ENCODE data around the gene NEK1.

NEK1 gene

GRCh38 chr4:169611991-169612870 lies at the start of gene NEK1:
Gene NEK1 (minus strand): TSS chr4:169612583. CDS start chr4:169602630, 9,953 bp downstream.
- DNase-seq (ENCODE audit: low read depth, low spot score): peak; percentile 67

DNA sequence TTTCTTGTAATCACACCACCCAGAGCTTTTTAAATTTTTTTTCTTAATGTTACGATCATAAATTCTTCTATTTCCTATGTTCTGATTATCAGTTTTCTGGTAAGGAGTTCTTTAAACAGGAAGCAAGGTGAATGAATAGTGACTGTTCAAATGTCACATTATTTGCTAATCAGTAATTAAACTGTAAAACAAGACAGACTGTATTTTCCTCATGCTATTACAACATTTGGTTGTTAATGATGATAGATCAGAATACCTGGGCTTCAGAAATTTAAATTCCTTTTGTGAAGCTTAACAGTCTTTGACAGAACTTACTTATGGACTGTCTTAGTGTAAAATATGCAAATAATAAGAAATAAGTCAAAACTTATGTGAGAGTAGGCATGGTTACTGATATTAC lies 49.4 kb upstream of the NEK1 start:
- DNase-seq (ENCODE audit: low read depth, low spot score): no peak

DNA sequence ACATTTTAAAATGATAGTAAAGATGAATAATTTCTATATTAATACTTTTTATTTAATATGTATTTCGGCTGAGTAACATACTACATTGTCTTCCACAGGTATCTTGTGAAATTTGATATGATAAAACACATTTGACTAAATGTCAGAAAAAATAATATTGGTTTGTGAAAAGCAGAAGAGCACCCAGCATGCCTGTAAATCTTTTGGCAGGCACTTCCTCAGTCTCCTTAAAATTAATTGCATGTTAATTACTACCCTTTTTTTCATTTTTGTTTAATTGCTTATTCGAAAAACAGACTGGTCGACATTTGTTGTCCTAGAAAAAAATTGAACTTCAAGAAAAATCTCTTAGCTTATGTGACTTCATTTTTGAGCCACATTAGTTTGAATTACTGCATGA lies 48.5 kb upstream of the NEK1 start:
- DNase-seq (ENCODE audit: low read depth, low spot score): no peak

DNA sequence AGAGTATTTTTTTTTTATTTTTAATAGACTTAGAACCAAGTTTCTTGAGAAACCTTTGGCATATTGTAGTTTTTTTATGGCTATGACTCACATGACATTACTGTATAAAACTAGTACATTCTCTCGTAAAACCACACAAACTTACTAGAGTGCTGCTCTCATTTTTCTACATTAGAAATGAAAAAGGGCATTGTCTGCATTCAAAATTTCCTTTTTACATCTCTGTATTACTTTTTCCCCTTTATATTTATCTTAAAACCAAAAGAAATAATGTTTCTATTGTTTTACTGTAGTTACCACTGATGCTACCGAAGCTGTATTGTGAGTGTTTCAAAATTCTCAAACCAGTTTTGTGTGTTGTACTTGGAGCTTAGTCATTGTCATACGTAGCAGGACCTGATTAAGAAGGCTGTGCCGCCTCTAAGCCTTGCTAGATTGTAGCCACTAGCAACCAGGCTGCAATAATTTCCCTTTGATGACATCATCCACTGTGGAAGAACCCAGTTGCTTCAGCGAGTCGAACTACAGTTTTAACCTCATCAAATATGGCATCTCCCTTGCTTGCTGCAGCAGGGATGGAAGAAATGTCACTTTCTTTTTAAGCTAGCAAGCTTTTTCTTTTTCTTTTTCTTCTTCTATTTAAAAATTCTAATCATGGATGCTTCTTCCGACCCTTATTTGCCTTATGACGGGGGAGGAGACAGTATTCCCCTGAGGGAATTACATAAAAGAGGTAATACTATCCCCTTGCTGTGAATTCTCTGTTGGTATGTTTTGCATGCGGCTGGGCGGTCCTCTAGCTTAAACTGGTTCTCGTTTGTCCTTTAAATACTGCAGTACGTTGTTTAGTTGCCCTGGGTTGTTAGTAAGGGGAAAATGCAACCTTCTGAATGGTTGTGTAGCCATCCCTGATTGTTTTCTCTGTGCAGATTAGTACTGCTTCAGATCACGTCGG lies 47.6 kb upstream of the NEK1 start:
- DNase-seq (ENCODE audit: low read depth, low spot score): peak; percentile 52

DNA sequence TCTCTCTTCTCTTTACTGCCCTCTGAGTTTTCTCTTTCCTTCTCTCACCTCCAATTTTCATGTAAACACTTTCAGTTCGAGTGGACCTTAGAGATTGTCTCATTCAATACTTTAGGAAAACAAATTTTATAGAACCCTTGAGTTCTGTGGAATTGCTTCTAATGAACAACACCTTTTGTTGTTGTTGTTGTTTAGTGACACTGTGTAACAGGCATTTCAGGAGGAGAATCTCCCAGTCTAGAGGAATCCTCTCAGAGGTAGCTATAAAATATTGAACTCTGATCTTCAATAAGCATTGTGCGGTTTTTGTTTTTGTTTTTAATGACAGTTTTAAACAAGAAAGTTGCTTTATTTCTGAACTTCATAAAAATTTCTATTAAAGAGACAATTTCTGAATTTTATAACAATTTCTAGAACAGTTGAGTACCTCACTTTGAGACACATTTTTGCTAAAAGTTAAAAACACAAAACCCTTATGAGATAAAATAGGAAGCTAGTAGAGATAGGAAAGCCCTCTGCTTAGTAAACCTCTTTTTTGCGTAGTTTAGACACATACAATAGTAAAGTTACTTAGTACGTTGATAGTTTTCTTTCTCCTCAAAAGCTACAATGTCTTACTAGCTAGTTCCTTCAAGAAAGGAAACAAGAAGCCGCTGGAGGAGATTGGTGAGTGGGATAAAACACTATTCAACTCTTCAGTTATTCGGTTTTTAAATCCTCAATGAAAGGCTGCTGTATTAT lies 46.8 kb upstream of the NEK1 start:
- no peak for DNase-seq (ENCODE audit: low read depth, low spot score)

GRCh38 chr4:169658196-169658595 lies 45.8 kb upstream of the NEK1 start:
- DNase-seq (ENCODE audit: low read depth, low spot score): no peak

DNA sequence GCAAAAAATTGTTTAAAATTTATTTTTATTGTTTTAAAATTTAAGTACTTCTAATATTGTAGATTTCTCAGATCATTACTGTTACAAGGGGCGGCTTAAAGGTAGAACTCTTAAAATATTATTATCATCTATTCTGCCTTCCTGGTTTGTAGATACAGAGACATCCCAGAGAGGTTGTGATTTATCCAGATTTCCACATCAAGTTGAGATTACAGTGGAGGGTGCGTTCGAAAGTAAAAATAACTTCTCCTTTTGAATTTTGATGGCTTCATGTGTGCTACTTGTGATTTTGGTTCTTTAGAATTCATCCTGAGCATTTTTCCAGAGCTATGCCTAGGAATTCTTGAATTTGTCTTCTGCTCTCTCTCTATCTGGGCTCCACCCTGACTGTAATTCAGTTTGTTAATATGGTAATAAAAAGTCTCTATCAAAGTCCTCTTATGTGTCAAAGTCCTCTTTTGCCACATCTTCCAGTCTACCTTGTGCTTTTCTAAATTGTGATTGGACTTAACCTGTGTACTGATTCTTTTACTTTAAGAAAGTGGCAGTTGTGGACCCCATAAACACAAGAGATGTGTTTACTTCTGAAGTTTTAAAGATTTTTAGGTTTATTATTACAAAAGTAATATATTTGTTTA lies 45.2 kb upstream of the NEK1 start:
- no peak for DNase-seq (ENCODE audit: low read depth, low spot score)

DNA sequence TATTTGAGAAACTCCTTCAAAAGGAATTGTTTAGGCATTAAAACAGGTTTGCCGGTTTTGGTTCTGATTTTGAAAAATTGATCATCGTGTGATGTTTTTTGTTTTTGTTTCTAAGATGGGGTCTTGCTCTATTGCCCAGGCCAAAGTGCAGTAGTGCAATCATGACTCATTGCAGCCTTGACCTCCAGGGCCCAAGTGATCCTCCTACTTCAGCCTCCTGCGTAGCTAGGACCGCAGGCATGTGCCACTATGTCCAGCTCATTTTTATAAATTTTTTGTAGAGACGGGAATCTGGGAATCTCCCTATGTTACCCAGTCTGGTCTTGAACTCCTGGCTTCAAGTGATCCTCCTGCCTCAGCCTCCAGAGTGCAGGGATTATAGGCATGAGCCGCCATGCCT lies 43.0 kb upstream of the NEK1 start:
- no peak for DNase-seq (ENCODE audit: low read depth, low spot score)

DNA sequence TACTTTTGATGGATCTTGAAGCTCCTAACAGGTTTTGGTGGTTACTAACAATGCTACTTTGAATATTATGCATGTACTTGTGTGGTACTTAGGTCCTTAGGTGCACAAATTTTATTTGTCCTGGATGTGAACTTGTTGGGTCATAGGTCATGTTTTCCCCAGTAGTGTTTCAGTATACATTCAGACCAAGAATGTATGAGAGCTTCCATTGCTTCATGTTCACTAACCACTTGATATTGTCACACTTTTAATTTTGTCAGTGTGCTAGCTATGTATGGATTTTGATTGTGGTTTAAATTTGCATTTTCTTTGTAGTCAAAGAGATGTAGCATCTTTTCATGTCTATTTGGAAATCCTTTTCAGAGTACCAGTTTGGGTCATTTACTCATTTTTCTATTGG lies 40.2 kb upstream of the NEK1 start:
- no peak for DNase-seq (ENCODE audit: low read depth, low spot score)

DNA sequence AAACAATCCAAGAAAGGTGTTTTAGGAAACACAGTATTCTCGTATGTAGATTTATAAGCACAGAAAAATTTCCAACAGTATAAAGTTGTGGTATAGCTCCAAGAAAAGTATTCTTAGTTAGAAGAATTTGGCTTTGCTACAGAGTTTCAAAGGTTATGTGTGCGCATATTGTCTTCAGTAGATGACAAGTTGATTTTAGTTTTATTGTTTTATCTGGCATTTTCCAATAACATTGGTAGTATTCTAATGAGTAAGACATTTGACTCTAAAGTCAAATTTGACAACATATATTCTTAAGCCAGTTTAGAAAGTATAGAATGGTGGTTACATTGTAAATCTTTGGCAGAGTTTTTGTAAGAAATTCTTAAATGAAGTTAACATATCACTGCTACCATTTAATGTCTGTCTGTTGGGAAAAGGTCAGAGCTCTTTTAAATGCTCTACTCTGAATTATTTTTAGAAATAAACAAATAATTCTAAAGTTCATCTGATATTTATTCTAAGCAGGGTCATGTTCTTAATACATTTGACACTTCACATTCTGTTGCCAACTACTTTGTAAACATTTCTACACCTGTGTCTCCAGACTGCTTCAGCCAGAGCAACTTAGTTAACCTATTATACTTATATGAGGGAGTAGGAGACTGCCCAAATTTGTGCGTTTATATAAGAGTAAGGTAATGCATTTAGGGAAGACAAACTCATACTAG lies 38.0 kb upstream of the NEK1 start:
- no peak for DNase-seq (ENCODE audit: low read depth, low spot score)

DNA sequence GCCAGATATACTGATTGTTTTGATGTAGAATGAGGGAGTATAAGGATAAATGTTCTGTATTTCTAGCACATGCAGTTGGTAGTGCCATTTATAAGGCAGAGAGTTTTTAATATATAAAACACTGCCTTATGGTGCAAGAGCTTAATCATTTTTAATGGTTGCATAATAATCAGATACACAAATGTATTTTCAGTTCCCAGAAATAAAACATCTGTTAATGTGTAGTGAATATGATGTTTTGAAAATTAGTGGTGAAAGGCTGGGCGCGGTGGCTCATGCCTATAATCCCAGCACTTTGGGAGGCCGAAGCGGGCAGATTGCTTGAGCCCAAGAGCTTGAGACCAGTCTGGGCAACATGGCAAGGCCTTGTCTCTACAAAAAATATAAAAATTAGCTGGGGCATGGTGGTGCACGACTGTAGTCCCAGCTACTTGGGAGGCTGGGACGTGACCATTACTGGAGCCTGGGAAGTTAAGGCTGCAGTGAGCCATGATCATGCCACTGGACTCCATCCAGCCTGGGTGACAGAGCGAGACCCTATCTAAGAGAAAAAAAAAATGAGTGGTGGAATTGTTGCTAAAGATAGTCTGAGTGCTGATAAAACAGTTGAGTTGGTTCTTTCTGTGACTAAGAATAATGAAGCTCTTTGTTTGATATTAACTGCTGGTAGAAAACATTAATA lies 37.3 kb upstream of the NEK1 start:
- no peak for DNase-seq (ENCODE audit: low read depth, low spot score)

GRCh38 chr4:169645627-169646026 lies 33.2 kb upstream of the NEK1 start:
- no peak for DNase-seq (ENCODE audit: low read depth, low spot score)

GRCh38 chr4:169644802-169645201 lies 32.4 kb upstream of the NEK1 start:
- no peak for DNase-seq (ENCODE audit: low read depth, low spot score)

DNA sequence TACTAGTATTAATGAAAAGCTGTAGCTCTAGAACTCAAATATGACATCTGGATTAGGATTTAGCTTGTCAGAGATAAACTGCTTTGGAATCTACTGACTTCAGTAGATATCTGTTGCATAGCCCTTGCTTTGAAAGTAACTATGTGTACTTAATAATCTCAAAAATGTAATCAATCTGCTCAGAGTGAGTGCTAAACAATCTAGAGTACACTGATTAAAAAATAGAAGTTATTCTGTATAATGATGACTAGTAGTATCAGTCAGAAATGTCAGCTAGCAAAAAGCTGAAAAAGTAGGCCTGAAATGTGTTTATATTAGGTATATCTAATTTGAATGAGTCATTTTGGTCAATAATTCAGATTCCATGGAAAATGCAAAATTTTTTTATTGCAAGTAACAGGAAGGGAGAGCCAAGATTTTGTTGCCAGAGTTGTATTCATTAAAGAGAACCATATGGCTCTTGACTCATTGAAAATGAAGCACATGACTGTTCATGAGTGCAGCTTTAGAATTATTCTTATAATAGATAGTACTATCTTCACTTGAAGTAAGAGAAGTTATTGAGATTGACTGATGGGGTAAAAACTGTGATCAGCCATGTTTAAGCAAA lies 28.0 kb upstream of the NEK1 start:
- no peak for DNase-seq (ENCODE audit: low read depth, low spot score)

DNA sequence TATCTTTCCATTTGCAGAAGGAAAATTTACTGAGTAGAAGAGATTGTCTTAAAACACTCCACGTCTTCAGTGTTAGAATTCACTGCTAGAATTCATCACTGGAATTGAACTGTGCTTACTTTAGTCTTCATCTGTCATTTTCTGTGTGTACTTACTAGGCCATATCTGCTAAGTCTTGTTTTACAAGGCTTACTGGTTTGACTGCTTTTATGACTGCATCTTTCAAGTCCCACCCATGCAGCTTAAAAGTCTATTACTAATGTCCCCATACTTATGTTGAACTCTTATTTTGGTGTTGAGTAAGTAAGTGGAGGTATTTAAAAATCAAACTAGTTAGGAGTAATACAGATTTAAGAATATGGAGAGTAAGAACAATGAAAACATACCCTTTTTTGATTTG lies 22.6 kb upstream of the NEK1 start:
- no peak for DNase-seq (ENCODE audit: low read depth, low spot score)

DNA sequence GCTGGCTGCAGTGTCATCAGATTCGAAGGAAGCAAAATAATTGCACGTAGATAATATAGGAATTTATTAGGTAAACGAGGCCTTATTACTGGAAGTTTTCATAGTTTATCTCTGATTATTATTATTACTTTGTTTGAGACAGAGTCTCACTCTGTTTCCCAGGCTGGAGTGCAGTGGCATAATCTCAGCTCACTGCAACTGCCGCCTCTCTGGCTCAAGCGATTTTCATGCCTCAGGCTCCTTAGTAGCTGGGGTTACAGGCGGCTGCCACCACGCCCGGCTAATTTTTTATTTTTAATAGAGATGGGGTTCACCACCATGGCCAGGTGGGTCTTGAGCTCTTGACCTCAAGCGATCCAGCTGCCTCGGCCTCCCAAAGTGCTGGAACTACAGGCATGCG lies 20.5 kb upstream of the NEK1 start:
- no peak for DNase-seq (ENCODE audit: low read depth, low spot score)

DNA sequence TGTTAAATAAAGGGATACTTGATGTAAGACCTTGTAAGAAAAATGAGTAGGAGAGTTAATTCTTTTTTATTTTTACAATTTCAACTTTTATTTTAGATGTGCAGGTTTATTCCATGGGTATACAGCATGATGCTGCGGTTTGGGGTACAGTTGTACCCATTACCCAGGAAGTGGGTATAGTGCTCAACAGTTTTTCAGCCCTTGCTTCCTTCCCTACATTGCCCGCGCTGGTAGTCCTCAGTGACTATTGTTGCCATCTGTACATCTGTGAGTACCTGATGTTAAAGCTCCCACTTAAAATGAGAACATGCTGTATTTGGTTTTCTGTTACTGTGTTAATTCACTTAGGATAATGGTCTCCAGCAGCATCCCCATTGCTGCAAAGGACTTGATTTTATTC lies 17.7 kb upstream of the NEK1 start:
- DNase-seq (ENCODE audit: low read depth, low spot score): no peak

GRCh38 chr4:169628579-169628978 lies 16.2 kb upstream of the NEK1 start:
- DNase-seq (ENCODE audit: low read depth, low spot score): no peak

DNA sequence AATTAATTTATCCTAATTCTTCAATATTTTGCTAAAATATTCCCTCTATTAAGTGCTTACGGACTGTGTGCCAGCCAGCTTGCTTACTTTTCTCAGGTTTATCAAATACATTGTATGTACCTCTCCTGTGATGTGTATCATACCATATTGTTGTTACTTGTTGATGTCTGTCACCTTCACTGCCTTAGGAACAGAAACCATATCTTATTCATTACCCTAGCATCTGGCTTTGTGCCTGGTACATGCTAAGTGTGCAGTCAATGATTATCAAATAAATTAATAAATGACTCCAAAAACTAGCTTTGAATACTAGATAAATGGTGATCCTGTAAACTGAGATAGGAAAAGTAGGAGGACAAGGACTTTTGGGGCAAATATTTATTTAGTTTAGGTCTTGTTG lies 14.9 kb upstream of the NEK1 start:
- DNase-seq (ENCODE audit: low read depth, low spot score): no peak
